ENCODE results near the gene SPHK2. TPM values are rescaled to one million over a fixed set of nuclear protein-coding genes. Genes with fewer than 3 reads are reported as not detected.
A peak's percentile ranks its signal among the peaks of the same experiment; 100 is the strongest.

Gene SPHK2
- total RNA-seq, 4 donors from 2014 or later = 7.2 to 17.9 (median 13.7) TPM

DNA sequence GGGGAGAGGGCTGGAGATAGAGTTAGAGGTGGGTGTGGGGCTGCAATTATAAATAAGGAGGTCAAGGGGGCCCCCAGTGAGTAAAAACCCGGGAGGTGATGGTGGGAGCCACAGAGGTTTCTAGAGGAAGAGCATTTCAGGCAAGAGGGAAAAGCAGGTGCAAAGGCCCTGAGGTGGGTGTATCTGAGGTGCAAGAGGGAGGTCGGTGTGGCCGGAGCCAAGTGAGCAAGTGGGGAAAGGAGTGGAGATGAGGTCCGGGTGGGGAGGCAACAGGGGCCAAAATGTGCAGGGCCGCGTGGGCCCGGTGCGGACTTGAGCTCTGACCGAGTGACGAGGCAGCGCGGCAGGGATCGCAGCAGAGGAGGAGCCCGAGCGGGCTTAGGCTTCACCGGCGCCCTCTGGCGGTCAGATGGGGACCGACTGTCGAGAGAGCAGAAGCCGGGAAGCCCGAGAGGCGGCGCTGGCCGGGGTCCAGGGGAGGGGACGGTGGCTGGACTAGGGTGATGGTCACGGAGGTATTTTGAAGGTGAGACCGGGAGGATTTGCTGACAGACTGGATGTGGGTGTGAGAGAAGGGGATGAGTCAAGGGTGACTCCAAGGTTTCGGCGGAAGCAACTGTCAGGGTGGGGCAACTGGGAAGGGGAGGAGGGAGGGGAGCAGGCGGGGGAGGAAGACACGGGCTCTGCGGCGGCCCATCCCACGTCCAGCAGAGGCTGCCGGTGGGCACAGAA, 30.5 kb upstream of the SPHK2 start:
- peak; percentile 89 for ATAC-seq
- no peaks in the 10 kb centered on the region for H3K36me3 ChIP-seq
- no peaks in the 10 kb centered on the region for H3K9me3 ChIP-seq
- H3K4me1 ChIP-seq = peaks cover 0 to 18% (median 4%) of the 10 kb centered on the region in 3 donors
- no peak for TF ChIP-seq POLR2A (IDR thresholded peaks at IDR 0.05)
- TF ChIP-seq EP300 (IDR thresholded peaks at IDR 0.05) = no peak
- peak; percentile 14 for TF ChIP-seq POLR2AphosphoS5 (IDR thresholded peaks at IDR 0.05)
- TF ChIP-seq, protein P1, sequence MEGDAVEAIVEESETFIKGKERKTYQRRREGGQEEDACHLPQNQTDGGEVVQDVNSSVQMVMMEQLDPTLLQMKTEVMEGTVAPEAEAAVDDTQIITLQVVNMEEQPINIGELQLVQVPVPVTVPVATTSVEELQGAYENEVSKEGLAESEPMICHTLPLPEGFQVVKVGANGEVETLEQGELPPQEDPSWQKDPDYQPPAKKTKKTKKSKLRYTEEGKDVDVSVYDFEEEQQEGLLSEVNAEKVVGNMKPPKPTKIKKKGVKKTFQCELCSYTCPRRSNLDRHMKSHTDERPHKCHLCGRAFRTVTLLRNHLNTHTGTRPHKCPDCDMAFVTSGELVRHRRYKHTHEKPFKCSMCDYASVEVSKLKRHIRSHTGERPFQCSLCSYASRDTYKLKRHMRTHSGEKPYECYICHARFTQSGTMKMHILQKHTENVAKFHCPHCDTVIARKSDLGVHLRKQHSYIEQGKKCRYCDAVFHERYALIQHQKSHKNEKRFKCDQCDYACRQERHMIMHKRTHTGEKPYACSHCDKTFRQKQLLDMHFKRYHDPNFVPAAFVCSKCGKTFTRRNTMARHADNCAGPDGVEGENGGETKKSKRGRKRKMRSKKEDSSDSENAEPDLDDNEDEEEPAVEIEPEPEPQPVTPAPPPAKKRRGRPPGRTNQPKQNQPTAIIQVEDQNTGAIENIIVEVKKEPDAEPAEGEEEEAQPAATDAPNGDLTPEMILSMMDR (IDR thresholded peaks at IDR 0.05) = peak in 3 of 4 experiments; percentile 92 to 96 (median 94)
- no peaks in the 10 kb centered on the region for H3K27me3 ChIP-seq
- peak overlapping the region; percentile 15 to 47 for H3K4me3 ChIP-seq
- peak overlapping the region in 2 of 4 donors; percentile 19 to 74 for H3K27ac ChIP-seq
- WGBS, 2 donors (ENCODE audit: low coverage in 1 of 2) = 8 to 14% methylated on average over 14 to 25 of the region's 36 CpGs

DNA sequence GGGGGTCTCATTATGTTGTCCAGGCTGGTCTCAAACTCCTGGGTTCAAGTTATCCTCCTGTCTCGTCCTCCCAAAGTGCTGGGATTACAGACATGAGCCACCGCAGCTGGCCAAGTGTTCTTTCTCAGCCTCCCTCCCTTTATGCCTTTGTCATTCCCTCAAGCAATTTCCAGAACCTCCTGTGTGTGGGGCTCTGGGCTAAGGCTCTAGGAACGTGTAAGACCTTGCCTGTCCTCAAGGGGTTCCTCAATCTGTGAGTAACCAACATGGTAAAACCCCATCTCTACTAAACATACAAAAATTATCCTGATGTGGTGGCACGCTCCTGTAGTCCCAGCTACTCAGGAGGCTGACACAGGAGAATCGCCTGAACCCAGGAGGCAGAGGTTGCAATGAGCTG, 28.3 kb upstream of the SPHK2 start:
- Histone ChIP-seq H3K27me3 (no peaks in the 10 kb centered on the region), H3K36me3 (no peaks in the 10 kb centered on the region), H3K27ac (no peak overlapping the region), H3K4me1 (peaks cover 0 to 11% (median 4%) of the 10 kb centered on the region in 3 donors), H3K9me3 (no peaks in the 10 kb centered on the region), H3K4me3 (no peak overlapping the region)
- ATAC-seq = no peak
- TF ChIP-seq POLR2AphosphoS5 (IDR thresholded peaks at IDR 0.05) (no peak), POLR2A (IDR thresholded peaks at IDR 0.05) (no peak), EP300 (IDR thresholded peaks at IDR 0.05) (no peak)
- TF ChIP-seq, protein P1 (IDR thresholded peaks at IDR 0.05) = no peak
- 60 to 93% methylated on average over 1 to 3 of the region's 5 CpGs for WGBS, 2 donors (ENCODE audit: low coverage in 1 of 2)

DNA sequence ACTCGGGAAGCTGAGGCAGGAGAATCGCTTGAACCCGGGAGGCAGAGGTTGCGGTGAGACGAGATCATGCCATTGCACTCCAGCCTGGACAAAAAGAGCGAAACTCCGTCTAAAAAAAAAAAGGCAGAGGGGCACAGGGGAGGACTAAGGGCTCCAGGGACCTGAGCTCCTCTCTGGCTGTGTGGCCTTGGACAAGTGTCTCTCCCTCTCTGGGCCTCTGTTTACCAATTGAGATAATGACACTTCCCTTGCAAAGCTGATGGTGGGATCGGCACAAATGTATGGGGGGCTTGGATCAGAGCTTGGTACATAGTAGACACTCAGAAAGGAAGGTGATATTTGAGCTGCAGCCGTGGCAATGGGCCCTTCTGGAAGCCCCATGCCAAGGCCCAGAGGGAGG, 24.1 kb upstream of the SPHK2 start:
- ATAC-seq = no peak
- H3K4me3 ChIP-seq = no peak overlapping the region
- TF ChIP-seq EP300 (IDR thresholded peaks at IDR 0.05) (no peak), POLR2AphosphoS5 (IDR thresholded peaks at IDR 0.05) (no peak), POLR2A (IDR thresholded peaks at IDR 0.05) (no peak)
- TF ChIP-seq, protein P1 (IDR thresholded peaks at IDR 0.05) = no peak
- H3K27ac ChIP-seq = no peak overlapping the region
- H3K9me3 ChIP-seq = no peaks in the 10 kb centered on the region
- H3K27me3 ChIP-seq = peaks cover 23% of the 10 kb centered on the region
- H3K4me1 ChIP-seq = no peaks in the 10 kb centered on the region
- 89% methylated on average over 6 of the region's 9 CpGs; no CpG with 5 or more reads in 1 of the 2 donors for WGBS, 2 donors (ENCODE audit: low coverage in 1 of 2)
- no peaks in the 10 kb centered on the region for H3K36me3 ChIP-seq

DNA sequence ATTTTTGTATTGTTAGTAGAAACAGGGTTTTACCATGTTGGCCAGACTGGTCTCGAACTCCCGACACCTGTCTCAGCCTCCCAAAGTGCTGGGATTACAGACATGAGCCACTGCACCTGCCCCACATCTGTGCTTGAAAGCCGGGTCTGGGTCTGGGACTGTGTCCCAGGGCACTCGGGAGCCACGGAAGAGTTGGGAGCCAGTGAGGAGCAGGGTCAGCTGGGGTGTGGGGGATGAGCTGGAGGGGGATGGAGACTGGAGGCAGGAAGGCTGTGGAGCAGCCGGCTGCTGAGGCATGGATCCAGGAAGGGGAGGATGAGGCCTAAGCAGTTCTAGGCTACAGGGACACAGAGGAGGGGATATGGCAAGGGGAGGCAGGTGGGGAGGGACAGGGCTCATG, 23.5 kb upstream of the SPHK2 start:
- WGBS, 2 donors (ENCODE audit: low coverage in 1 of 2) = 34 to 50% methylated on average over 1 to 2 of the region's 6 CpGs
- no peak overlapping the region for H3K4me3 ChIP-seq
- H3K27me3 ChIP-seq = peaks cover 25% of the 10 kb centered on the region
- TF ChIP-seq, protein P1 (IDR thresholded peaks at IDR 0.05) = no peak
- no peaks in the 10 kb centered on the region for H3K36me3 ChIP-seq
- no peaks in the 10 kb centered on the region for H3K9me3 ChIP-seq
- no peak overlapping the region for H3K27ac ChIP-seq
- ATAC-seq = no peak
- no peaks in the 10 kb centered on the region for H3K4me1 ChIP-seq

DNA sequence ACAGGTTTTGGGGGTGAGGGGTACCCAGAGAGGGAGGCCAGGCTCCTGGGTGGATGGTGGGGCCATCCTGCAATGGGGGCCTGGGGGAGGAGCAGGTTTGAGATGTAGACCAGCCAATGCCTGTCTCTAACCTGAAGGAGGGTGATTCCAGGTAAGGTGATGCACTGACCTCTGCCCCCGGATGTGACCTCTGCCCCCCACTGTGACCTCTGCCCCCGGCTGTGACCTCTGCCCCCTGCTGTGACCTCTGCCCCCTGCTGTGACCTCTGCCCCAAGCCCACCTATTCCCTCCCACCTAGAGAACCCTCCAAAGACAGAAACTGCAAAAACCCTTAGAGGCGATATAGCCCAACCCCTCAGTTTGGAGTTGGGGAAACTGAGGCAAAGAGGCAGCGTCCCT, 23.1 kb upstream of the SPHK2 start:
- H3K4me1 ChIP-seq = no peaks in the 10 kb centered on the region
- H3K4me3 ChIP-seq = no peak overlapping the region
- H3K27ac ChIP-seq = no peak overlapping the region
- TF ChIP-seq EP300 (IDR thresholded peaks at IDR 0.05) (no peak), POLR2AphosphoS5 (IDR thresholded peaks at IDR 0.05) (no peak), POLR2A (IDR thresholded peaks at IDR 0.05) (no peak)
- TF ChIP-seq, protein P1 (IDR thresholded peaks at IDR 0.05) = no peak
- H3K9me3 ChIP-seq = no peaks in the 10 kb centered on the region
- ATAC-seq = no peak
- no CpG with 5 or more reads among the region's 4 CpGs for WGBS, 2 donors (ENCODE audit: low coverage in 1 of 2)
- H3K27me3 ChIP-seq = peaks cover 25% of the 10 kb centered on the region
- H3K36me3 ChIP-seq = no peaks in the 10 kb centered on the region

Data from gastroesophageal sphincter (tissue), 4 donors.